Body of pancreas (tissue), 4 donors: ENCODE measurements around the gene BMP6. TPM values are rescaled to one million over a fixed set of nuclear protein-coding genes. Genes with fewer than 3 reads are reported as not detected.

Source experiments
- ATAC-seq: fragments of 150-250 bp; one replicate; pipeline ENCODE4 v1.9.1; 2016
- DNase-seq, 4 donors: peaks; one replicate each; pipeline ENCODE4 v3.0.0-alpha.2; 2019
- H3K27ac ChIP-seq, 4 donors: fragments of 200-600 bp; sonication (generic); 1 replicate in 3 of 4; 2 replicates in 1 of 4; pipeline versions ENCODE4 v1.5.1 to v1.6.1; 2016 to 2019; ENCODE audit warnings: mild to moderate bottlenecking in 1 of 4, mixed read lengths in 1 of 4, moderate library complexity in 1 of 4
- H3K27me3 ChIP-seq, 2 donors: fragments of 200-600 bp; sonication (generic); one replicate each; pipeline ENCODE4 v1.6.0; 2016; ENCODE audit warnings: mild to moderate bottlenecking in 1 of 2
- H3K36me3 ChIP-seq, 2 donors: fragments of 200-600 bp; sonication (generic); replicated peaks in 1 of 2; 2 replicates each; pipeline ENCODE4 v1.5.1; 2016; ENCODE audit warnings: low read depth in 2 of 2; ENCODE audit not compliant: insufficient read depth in 1 of 2
- H3K4me1 ChIP-seq: fragments of 200-600 bp; sonication (generic); one replicate; pipeline ENCODE4 v1.6.0; 2016
- H3K4me3 ChIP-seq, 2 donors: fragments of 200-600 bp; sonication (generic); 1 replicate in 1 of 2; 2 replicates in 1 of 2; pipeline ENCODE4 v1.5.1; 2016 to 2019
- H3K9me3 ChIP-seq, 3 donors: fragments of 200-600 bp; sonication (generic); 1 replicate in 2 of 3; 2 replicates in 1 of 3; pipeline ENCODE4 v1.5.1; 2016
- POLR2A ChIP-seq, 3 donors: fragments of 450-650 bp; IDR thresholded peaks; one replicate each; pipeline ENCODE4 v1.6.1; 2016; ENCODE audit warnings: antibody characterized with exemption in 3 of 3, mild to moderate bottlenecking in 2 of 3
- WGBS, 2 donors: methylation state at CpG; one replicate each; pipeline ENCODE4 v1.1.5; 2017; 5-methylcytosine and 5-hydroxymethylcytosine counted together
- intact Hi-C: fragments of 100-400 bp; cut with DNase I; formaldehyde crosslinking; loops from one replicate; pipeline ENCODE4 v1.15.1; 2023
- total RNA-seq, 2 donors: library from RNA; depleted of rRNA; stranded (reverse); fragments of >200 nt; gene quantifications; one replicate each; pipeline ENCODE4 v1.1.0, GENCODE V29; 2016
- TF ChIP-seq, protein P1 (sequence below), 7 experiments: fragments of 450-650 bp in 4 of 7; fragments of 200-600 bp in 3 of 7; sonication (generic) in 3 of 7; IDR thresholded peaks; one replicate each; pipeline ENCODE4 v1.5.1; 2016 to 2019; ENCODE audit warnings: antibody characterized with exemption in 7 of 7

BMP6 gene
- total RNA-seq, 2 donors from 2014 or later, result 1.6 to 1.8 TPM

- no peaks in the 10 kb centered on the region for H3K9me3 ChIP-seq
- DNase-seq, result no peak
- no peak overlapping the region for H3K4me3 ChIP-seq
- WGBS, 2 donors, result 66 to 79% methylated on average over 4 of the region's 4 CpGs
- H3K27me3 ChIP-seq, result no peaks in the 10 kb centered on the region
- intact Hi-C loops, result no loop called here
- no peak for TF ChIP-seq POLR2A (IDR thresholded peaks at IDR 0.05)
- TF ChIP-seq, protein P1, sequence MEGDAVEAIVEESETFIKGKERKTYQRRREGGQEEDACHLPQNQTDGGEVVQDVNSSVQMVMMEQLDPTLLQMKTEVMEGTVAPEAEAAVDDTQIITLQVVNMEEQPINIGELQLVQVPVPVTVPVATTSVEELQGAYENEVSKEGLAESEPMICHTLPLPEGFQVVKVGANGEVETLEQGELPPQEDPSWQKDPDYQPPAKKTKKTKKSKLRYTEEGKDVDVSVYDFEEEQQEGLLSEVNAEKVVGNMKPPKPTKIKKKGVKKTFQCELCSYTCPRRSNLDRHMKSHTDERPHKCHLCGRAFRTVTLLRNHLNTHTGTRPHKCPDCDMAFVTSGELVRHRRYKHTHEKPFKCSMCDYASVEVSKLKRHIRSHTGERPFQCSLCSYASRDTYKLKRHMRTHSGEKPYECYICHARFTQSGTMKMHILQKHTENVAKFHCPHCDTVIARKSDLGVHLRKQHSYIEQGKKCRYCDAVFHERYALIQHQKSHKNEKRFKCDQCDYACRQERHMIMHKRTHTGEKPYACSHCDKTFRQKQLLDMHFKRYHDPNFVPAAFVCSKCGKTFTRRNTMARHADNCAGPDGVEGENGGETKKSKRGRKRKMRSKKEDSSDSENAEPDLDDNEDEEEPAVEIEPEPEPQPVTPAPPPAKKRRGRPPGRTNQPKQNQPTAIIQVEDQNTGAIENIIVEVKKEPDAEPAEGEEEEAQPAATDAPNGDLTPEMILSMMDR (IDR thresholded peaks at IDR 0.05), result no peak
- no peak for ATAC-seq
- H3K4me1 ChIP-seq, result no peaks in the 10 kb centered on the region
- no peaks in the 10 kb centered on the region for H3K36me3 ChIP-seq
- H3K27ac ChIP-seq, result no peak overlapping the region
Measured at GRCh38 chr6:7705483-7705882, 20.4 kb upstream of the BMP6 start.

DNA sequence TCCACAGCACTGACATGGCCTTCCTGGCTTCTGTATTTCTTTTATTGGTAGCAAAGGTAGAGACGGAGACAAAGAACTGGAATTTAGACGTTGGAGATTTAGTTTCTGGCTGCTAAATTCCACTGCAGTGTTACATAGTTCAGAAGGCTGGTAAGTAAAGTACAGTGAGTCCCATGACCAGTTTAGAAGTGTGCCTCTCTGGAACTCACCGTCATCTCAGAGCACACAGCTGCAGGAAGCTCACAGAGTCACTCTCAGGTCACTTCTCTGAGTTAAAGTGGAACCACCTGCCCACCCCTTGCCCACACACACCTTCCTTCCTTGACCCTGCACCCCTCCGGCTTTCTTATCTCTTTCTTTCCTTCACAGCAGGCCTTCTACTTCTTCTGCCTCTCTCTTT lies 19.6 kb upstream of the BMP6 start:
- Histone ChIP-seq H3K27ac (no peak overlapping the region), H3K9me3 (no peaks in the 10 kb centered on the region), H3K36me3 (no peaks in the 10 kb centered on the region), H3K4me3 (no peak overlapping the region), H3K4me1 (no peaks in the 10 kb centered on the region), H3K27me3 (no peaks in the 10 kb centered on the region)
- TF ChIP-seq, protein P1 (IDR thresholded peaks at IDR 0.05), result no peak
- TF ChIP-seq POLR2A (IDR thresholded peaks at IDR 0.05), result no peak
- 52 to 58% methylated on average over 4 of the region's 4 CpGs for WGBS, 2 donors
- intact Hi-C loops, result no loop called here
- DNase-seq, result no peak
- ATAC-seq, result no peak

DNA sequence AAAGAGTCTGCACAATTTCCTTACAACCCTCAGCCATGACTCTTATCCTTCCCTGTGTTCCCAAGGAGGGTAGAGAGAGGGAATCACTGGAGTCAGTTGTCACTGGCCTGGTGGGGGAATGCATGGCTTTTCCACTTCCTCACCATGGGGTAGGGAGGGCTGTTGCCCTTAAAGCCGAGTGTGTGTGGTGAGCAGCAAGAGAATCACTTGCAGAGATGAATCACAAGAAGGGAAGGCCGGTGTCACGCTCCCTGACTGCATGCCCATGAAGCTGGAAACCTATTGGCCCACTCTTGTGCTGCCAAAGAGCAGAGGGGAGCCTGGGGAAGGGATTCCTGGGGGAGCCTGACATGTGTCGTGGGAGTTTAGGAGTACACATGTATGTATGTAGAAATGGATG lies 18.1 kb upstream of the BMP6 start:
- intact Hi-C loops, result no loop called here
- Histone ChIP-seq H3K27me3 (no peaks in the 10 kb centered on the region), H3K4me3 (no peak overlapping the region), H3K27ac (no peak overlapping the region), H3K9me3 (no peaks in the 10 kb centered on the region), H3K4me1 (no peaks in the 10 kb centered on the region), H3K36me3 (no peaks in the 10 kb centered on the region)
- ATAC-seq (no peak), DNase-seq (no peak)
- WGBS, 2 donors, result 86 to 88% methylated on average over 4 of the region's 4 CpGs
- no peak for TF ChIP-seq POLR2A (IDR thresholded peaks at IDR 0.05)
- TF ChIP-seq, protein P1 (IDR thresholded peaks at IDR 0.05), result no peak

- no peaks in the 10 kb centered on the region for H3K36me3 ChIP-seq
- no peaks in the 10 kb centered on the region for H3K9me3 ChIP-seq
- no peak overlapping the region for H3K27ac ChIP-seq
- H3K4me3 ChIP-seq, result no peak overlapping the region
- 49 to 55% methylated on average over 6 of the region's 6 CpGs for WGBS, 2 donors
- H3K4me1 ChIP-seq, result peaks cover 6% of the 10 kb centered on the region
- TF ChIP-seq, protein P1 (IDR thresholded peaks at IDR 0.05), result no peak
- TF ChIP-seq POLR2A (IDR thresholded peaks at IDR 0.05), result no peak
- H3K27me3 ChIP-seq, result no peaks in the 10 kb centered on the region
- intact Hi-C loops, result no loop called here
- ATAC-seq (no peak), DNase-seq (no peak)
Measured at GRCh38 chr6:7719364-7719850, 6.5 kb upstream of the BMP6 start.

DNA sequence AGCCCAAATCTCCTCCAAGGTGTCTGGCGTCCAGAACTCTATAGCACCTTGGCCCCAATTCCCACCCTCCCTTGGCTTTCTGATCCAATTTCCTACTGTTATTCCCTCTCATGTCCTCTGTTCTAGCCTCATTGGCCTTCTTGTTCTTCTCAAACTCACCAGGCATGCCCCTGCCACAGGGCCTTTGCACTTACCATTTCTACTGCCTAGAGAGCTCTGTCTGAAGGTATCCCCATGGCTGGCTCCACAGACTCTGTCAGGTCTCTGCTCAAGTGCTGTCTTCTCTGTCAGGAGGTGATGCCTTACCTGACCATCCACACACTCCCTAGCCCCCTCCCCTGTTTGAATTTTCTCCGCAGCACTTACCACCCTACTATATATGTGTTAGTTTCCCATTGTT lies 5.6 kb upstream of the BMP6 start:
- Histone ChIP-seq H3K4me3 (no peak overlapping the region), H3K4me1 (peaks cover 6% of the 10 kb centered on the region), H3K9me3 (no peaks in the 10 kb centered on the region), H3K27me3 (no peaks in the 10 kb centered on the region), H3K27ac (no peak overlapping the region), H3K36me3 (no peaks in the 10 kb centered on the region)
- intact Hi-C loops, result no loop called here
- DNase-seq (no peak), ATAC-seq (no peak)
- WGBS, 2 donors, result 87 to 96% methylated on average over 2 of the region's 2 CpGs
- TF ChIP-seq, protein P1 (IDR thresholded peaks at IDR 0.05), result no peak
- no peak for TF ChIP-seq POLR2A (IDR thresholded peaks at IDR 0.05)
